ENCODE results near the gene SIRPB2. TPM values are rescaled to one million over a fixed set of nuclear protein-coding genes. Genes with fewer than 3 reads are reported as not detected.
A peak's percentile ranks its signal among the peaks of the same experiment; 100 is the strongest.

The SIRPB2 gene
- total RNA-seq, 1 donor from 2014 or later = 3.2 TPM

- TF ChIP-seq CTCF (IDR thresholded peaks at IDR 0.05; ENCODE audit: borderline replicate concordance) = no peak
- no peaks in the 10 kb centered on the region for H3K36me3 ChIP-seq
Measured at GRCh38 chr20:1526896-1527295, 35.7 kb upstream of the SIRPB2 start.

GRCh38 chr20:1526310-1526709 lies 35.1 kb upstream of the SIRPB2 start:
- Histone ChIP-seq H3K36me3 (no peaks in the 10 kb centered on the region), H3K4me3 (no peak overlapping the region), H3K4me1 (no peaks in the 10 kb centered on the region), H3K27ac (replicated peaks) (no peak overlapping the region), H3K27me3 (ENCODE audit: low read depth) (peaks cover 2% of the 10 kb centered on the region), H3K9me3 (replicated peaks) (peaks cover 12% of the 10 kb centered on the region)
- intact Hi-C loops (cut with micrococcal nuclease) = no loop called here
- no peak for TF ChIP-seq CTCF (IDR thresholded peaks at IDR 0.05; ENCODE audit: borderline replicate concordance)
- DNase-seq = no peak

More at GRCh38 chr20:1526896-1527295, 35.7 kb upstream of the SIRPB2 start:
- Histone ChIP-seq H3K4me1 (no peaks in the 10 kb centered on the region), H3K27ac (replicated peaks) (no peak overlapping the region), H3K9me3 (replicated peaks) (peaks cover 12% of the 10 kb centered on the region), H3K4me3 (no peak overlapping the region), H3K27me3 (ENCODE audit: low read depth) (peaks cover 4% of the 10 kb centered on the region)
- intact Hi-C loops (cut with micrococcal nuclease) = no loop called here
- DNase-seq = no peak

GRCh38 chr20:1524004-1524403 lies 32.8 kb upstream of the SIRPB2 start:
- H3K4me1 ChIP-seq = no peaks in the 10 kb centered on the region
- H3K4me3 ChIP-seq = no peak overlapping the region
- intact Hi-C loops (cut with micrococcal nuclease) = no loop called here
- DNase-seq = no peak
- no peak for TF ChIP-seq CTCF (IDR thresholded peaks at IDR 0.05; ENCODE audit: borderline replicate concordance)
- no peaks in the 10 kb centered on the region for H3K36me3 ChIP-seq
- H3K9me3 ChIP-seq (replicated peaks) = peaks cover 12% of the 10 kb centered on the region
- H3K27me3 ChIP-seq (ENCODE audit: low read depth) = peaks cover 5% of the 10 kb centered on the region
- H3K27ac ChIP-seq (replicated peaks) = no peak overlapping the region

- DNase-seq = no peak
- H3K4me3 ChIP-seq = no peak overlapping the region
- intact Hi-C loops (cut with micrococcal nuclease) = no loop called here
- no peak for TF ChIP-seq CTCF (IDR thresholded peaks at IDR 0.05; ENCODE audit: borderline replicate concordance)
- no peaks in the 10 kb centered on the region for H3K36me3 ChIP-seq
- H3K4me1 ChIP-seq = no peaks in the 10 kb centered on the region
- H3K27ac ChIP-seq (replicated peaks) = no peak overlapping the region
- no peaks in the 10 kb centered on the region for H3K9me3 ChIP-seq (replicated peaks)
- peaks cover 53% of the 10 kb centered on the region for H3K27me3 ChIP-seq (ENCODE audit: low read depth)
Measured at GRCh38 chr20:1517010-1517409, 25.8 kb upstream of the SIRPB2 start.

- DNase-seq = no peak
- Histone ChIP-seq H3K4me1 (no peaks in the 10 kb centered on the region), H3K27me3 (ENCODE audit: low read depth) (peaks cover 60% of the 10 kb centered on the region), H3K27ac (replicated peaks) (no peak overlapping the region), H3K9me3 (replicated peaks) (no peaks in the 10 kb centered on the region), H3K36me3 (no peaks in the 10 kb centered on the region), H3K4me3 (no peak overlapping the region)
- intact Hi-C loops (cut with micrococcal nuclease) = no loop called here
- no peak for TF ChIP-seq CTCF (IDR thresholded peaks at IDR 0.05; ENCODE audit: borderline replicate concordance)
Measured at GRCh38 chr20:1513801-1514200, 22.6 kb upstream of the SIRPB2 start.

GRCh38 chr20:1509237-1509636 lies 18.0 kb upstream of the SIRPB2 start:
- TF ChIP-seq CTCF (IDR thresholded peaks at IDR 0.05; ENCODE audit: borderline replicate concordance) = peak; percentile 34
- no peaks in the 10 kb centered on the region for H3K4me1 ChIP-seq
- no peaks in the 10 kb centered on the region for H3K9me3 ChIP-seq (replicated peaks)
- no peak overlapping the region for H3K4me3 ChIP-seq
- H3K36me3 ChIP-seq = no peaks in the 10 kb centered on the region
- peaks cover 63% of the 10 kb centered on the region for H3K27me3 ChIP-seq (ENCODE audit: low read depth)
- no peak for DNase-seq
- no peak overlapping the region for H3K27ac ChIP-seq (replicated peaks)
- intact Hi-C loops (cut with micrococcal nuclease) = no loop called here

Data from left ventricle myocardium inferior (tissue), 1 donor.